GM19452 (cell line): ENCODE measurements around the gene RNF223.
"Not testable (repeated sequence)": the region's sequence is repeated elsewhere in the genome, so short reads cannot be mapped to it uniquely, and the experiment has no call there.

Source experiments
- ATAC-seq: cut with Tn5 transposase; IDR thresholded peaks from one replicate; pipeline ENCODE4 v1.9.1; 2021; ENCODE audit not compliant: unreplicated experiment

The RNF223 gene

GRCh38 chr1:1061682-1062345 is 12.3 kb downstream of the RNF223 start:
- ATAC-seq: no peak

- ATAC-seq: no peak
Observed at GRCh38 chr1:1060281-1061000, 13.7 kb downstream of the RNF223 start.

DNA sequence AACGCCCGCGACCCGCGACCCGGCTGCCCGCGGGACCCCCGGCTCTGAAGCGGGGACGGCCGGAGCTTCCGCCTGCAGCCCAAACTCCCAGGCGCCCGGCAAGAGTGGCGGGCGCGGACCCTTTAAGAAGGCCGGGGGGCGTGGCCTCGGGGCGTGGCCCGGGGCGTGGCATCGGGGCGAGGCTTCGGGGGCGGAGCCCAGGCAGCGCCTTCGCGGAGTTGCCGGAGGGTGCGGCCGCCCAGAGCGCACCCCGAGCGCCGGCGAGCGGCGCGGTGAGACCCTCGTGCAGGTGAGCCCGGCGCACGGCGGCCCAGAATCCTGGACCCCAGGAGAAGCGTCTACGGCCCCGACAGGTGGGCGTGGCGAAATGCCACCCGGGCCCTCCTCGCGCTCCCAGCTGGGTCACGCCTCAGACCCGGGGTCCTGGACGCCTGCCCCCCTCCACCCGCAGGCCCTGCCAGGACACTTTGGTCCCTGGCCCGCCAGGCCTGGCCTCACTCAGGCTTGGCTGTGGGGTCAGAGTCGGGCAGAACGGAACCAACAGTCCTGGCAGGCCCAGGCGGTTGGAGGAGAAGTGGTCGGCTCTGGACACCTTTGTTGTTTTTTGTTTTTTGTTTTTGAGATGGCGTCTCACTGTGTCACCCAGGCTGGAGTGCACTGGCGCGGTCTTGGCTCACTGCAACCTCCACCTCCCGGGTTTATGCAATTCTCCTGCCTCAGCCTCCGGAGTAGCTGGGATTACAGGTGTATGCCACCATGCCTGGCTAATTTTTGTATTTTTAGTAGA is 14.4 kb downstream of the RNF223 start:
- ATAC-seq: peak; percentile 64

DNA sequence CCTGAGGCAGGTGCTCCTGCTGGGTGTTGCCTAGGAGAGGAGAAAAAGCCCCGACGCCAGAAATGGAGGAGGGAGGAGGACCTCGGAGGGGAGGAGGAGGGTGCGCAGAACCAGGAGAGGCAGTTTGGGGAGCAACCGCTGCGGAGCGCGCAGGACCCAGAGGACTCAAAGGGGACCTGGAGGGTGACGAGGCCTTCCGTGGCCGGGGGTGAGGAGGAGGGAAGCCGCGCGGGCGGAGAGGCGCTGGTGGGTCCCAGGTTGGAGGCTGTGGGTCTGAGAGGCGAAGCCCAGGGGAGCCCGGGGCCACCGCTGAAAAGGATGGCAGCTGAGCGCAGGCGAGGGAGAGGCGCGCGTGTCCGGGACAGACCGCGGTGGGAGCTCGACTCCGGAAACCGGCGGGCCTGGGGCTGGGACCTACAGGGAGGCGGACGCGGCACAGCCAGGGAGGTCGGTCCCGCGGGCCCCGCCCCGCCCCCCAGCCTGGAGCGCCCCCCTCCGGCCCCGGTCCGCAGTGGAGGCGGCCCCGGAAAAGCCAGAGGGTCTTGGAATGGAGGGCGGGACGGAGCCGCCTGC is 15.1 kb downstream of the RNF223 start:
- peak; percentile 34 for ATAC-seq

DNA sequence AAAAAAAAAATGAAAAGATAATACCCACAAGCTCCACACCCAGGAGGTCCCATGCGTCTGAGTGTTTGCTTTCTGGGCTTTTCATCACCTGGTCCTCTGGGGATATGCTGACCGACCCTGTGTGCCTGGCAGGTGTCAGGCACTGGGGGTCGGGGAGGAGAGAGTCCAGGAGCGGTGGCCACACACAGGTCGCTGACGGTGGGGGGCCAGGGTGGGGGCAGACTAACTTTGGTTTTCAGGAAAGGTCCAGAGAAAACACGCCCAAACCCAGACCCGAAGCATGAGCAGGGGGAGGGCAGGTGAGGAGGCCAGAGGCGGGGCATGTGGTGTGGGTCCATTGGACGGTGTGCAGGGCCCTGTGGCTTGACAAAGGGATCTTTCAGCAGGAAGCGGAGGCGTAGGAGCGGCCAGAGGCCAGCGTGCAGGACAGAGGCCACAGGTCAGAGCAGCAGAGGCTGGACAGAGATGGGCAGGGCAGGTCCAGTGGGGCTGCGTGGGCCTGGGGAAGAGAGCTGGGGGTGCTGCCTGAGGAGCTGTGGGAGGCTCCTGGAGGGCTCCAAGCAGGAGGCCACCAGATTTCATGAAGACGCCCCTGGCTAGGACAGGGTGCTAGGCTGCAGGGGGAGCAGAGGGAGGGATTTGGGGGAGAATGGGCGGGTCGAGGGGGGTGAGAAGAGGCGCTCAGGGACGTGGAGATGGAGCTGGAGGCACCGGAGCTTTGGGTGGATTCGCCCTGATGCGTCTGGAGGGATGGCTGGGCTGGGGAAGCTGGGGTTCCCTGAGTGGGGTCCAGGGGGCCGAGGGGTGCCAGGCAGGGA is 15.8 kb downstream of the RNF223 start:
- ATAC-seq: no peak

- not testable (repeated sequence) for ATAC-seq
Observed at GRCh38 chr1:1057769-1058087, 16.4 kb downstream of the RNF223 start.

GRCh38 chr1:1055841-1056736 is 18.0 kb downstream of the RNF223 start:
- no peak for ATAC-seq

DNA sequence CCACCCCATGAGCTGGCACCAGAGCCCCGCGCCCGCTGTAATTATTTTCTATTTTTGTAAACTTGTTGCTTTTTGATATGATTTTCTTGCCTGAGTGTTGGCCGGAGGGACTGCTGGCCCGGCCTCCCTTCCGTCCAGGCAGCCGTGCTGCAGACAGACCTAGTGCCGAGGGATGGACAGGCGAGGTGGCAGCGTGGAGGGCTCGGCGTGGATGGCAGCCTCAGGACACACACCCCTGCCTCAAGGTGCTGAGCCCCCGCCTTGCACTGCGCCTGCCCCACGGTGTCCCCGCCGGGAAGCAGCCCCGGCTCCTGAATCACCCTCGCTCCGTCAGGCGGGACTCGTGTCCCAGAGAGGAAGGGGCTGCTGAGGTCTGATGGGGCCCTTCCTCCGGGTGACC is 19.1 kb downstream of the RNF223 start:
- ATAC-seq: no peak

GRCh38 chr1:1054099-1054700 is 19.9 kb downstream of the RNF223 start:
- ATAC-seq: no peak

- ATAC-seq: no peak
Observed at GRCh38 chr1:1053682-1054081, 20.4 kb downstream of the RNF223 start.

GRCh38 chr1:1053022-1053421 is 21.1 kb downstream of the RNF223 start:
- no peak for ATAC-seq

GRCh38 chr1:1052003-1052840 is 21.9 kb downstream of the RNF223 start:
- no peak for ATAC-seq

- ATAC-seq: no peak
Observed at GRCh38 chr1:1051127-1051810, 22.8 kb downstream of the RNF223 start.

GRCh38 chr1:1050577-1051052 is 23.5 kb downstream of the RNF223 start:
- ATAC-seq: no peak

- ATAC-seq: no peak
Observed at GRCh38 chr1:1049318-1050165, 24.6 kb downstream of the RNF223 start.

- no peak for ATAC-seq
Observed at GRCh38 chr1:1048765-1049164, 25.3 kb downstream of the RNF223 start.

- no peak for ATAC-seq
Observed at GRCh38 chr1:1047963-1048362, 26.1 kb downstream of the RNF223 start.
